Neutrophil (primary cell): Measurements from ENCODE around the gene NR4A2.

Source experiments
- H3K27ac ChIP-seq: fragments of 200-600 bp; sonication (generic); 2 replicates; pipeline ENCODE4 v1.5.1; 2016; ENCODE audit warnings: mild to moderate bottlenecking, moderate library complexity
- H3K27me3 ChIP-seq: fragments of 200-600 bp; sonication (generic); 2 replicates; pipeline ENCODE4 v1.6.0; 2016; ENCODE audit warnings: mild to moderate bottlenecking
- H3K36me3 ChIP-seq: fragments of 200-600 bp; sonication (generic); 2 replicates; pipeline ENCODE4 v1.5.1; 2017
- H3K4me1 ChIP-seq, 2 experiments: fragments of 200-600 bp in 1 of 2; sonication (generic) in 1 of 2; 1 replicate in 1 of 2; 2 replicates in 1 of 2; pipeline versions ENCODE4 v1.5.1 to v1.6.1; 2013 to 2016; ENCODE audit warnings: low read depth in 1 of 2, low read length in 1 of 2, mild to moderate bottlenecking in 1 of 2, moderate library complexity in 1 of 2; ENCODE audit not compliant: control insufficient read depth in 1 of 2, insufficient read depth in 1 of 2
- H3K4me3 ChIP-seq, 2 experiments: fragments of 200-600 bp in 1 of 2; sonication (generic) in 1 of 2; 1 replicate in 1 of 2; 2 replicates in 1 of 2; pipeline ENCODE4 v1.5.1; 2013 to 2016; ENCODE audit warnings: low read depth in 1 of 2, low read length in 1 of 2, mild to moderate bottlenecking in 1 of 2, moderate library complexity in 1 of 2
- H3K9me3 ChIP-seq: fragments of 200-600 bp; sonication (generic); 2 replicates; pipeline ENCODE4 v1.5.1; 2016
- TF ChIP-seq, protein P1 (sequence below): fragments of 200-600 bp; sonication (generic); IDR thresholded peaks from 2 replicates; pipeline ENCODE4 v1.5.1; 2016; ENCODE audit warnings: antibody characterized with exemption

NR4A2 gene

DNA sequence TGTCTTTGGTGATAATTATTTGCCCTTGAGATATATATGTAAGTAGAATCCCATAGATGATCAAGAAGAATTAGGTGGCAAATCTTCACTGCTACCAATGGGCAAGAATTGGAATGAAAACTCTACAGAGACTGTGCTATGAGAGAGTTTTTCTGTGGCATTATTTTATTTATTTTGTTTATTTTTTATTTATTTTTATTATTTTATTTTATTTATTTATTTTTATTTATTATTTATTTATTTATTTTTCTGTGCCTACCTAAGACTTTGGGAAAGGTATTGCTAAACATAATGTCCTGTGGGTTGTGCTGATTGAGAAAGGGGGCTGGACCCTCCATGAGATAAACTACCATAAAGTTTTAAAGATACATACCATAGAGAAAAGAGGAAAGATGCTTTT, 16.6 kb upstream of the NR4A2 start:
- Histone ChIP-seq H3K27me3 (peaks cover 10% of the 10 kb centered on the region), H3K4me1 (no peaks in the 10 kb centered on the region), H3K27ac (no peak overlapping the region), H3K4me3 (no peak overlapping the region), H3K9me3 (no peaks in the 10 kb centered on the region), H3K36me3 (no peaks in the 10 kb centered on the region)
- TF ChIP-seq, protein P1, sequence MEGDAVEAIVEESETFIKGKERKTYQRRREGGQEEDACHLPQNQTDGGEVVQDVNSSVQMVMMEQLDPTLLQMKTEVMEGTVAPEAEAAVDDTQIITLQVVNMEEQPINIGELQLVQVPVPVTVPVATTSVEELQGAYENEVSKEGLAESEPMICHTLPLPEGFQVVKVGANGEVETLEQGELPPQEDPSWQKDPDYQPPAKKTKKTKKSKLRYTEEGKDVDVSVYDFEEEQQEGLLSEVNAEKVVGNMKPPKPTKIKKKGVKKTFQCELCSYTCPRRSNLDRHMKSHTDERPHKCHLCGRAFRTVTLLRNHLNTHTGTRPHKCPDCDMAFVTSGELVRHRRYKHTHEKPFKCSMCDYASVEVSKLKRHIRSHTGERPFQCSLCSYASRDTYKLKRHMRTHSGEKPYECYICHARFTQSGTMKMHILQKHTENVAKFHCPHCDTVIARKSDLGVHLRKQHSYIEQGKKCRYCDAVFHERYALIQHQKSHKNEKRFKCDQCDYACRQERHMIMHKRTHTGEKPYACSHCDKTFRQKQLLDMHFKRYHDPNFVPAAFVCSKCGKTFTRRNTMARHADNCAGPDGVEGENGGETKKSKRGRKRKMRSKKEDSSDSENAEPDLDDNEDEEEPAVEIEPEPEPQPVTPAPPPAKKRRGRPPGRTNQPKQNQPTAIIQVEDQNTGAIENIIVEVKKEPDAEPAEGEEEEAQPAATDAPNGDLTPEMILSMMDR: no peak

DNA sequence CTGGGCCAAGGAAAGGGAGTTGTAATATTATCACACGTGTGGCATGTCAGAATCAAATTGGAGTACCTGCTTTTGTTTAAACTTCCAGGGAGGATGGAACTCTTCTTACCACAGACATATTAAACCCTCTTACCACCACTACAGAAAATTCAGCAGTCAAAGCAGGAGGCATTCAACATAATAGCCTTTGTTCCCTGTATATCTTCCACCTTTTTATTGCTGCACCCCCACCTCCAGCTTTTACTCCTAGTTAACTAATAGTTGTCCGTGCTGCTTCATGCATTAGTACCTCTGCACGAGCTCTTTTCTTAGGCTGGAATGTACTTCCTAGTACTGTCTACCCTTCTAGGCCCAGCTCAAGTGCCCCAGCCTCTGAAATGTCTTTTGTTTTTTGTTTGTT, 14.9 kb upstream of the NR4A2 start:
- H3K36me3 ChIP-seq: no peaks in the 10 kb centered on the region
- peaks cover 17% of the 10 kb centered on the region for H3K27me3 ChIP-seq
- H3K4me1 ChIP-seq: peaks cover 7 to 9% of the 10 kb centered on the region in 2 experiments
- H3K4me3 ChIP-seq: no peak overlapping the region
- TF ChIP-seq, protein P1: no peak
- H3K27ac ChIP-seq: no peak overlapping the region
- H3K9me3 ChIP-seq: no peaks in the 10 kb centered on the region

DNA sequence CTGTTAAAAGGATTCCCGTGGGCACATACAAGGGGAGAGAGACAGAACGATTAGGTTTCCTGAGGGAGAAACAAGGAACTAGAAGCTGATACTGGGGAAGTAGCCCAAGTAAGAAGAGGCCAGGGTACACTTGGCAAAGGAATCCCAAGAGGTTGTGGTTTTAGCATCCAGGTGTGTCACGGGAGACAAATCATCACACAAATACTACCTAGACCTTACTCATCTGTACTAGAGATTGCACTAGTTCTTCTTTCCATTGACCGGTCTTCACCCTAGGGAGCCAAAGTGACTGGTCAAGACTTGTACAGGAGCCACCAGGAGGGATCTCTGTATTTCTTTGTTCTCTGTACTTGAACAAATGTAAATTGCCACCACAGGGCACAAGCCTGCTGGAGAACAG, 14.2 kb upstream of the NR4A2 start:
- Histone ChIP-seq H3K9me3 (no peaks in the 10 kb centered on the region), H3K27ac (no peak overlapping the region), H3K27me3 (peaks cover 17% of the 10 kb centered on the region), H3K4me1 (peaks cover 7 to 9% of the 10 kb centered on the region in 2 experiments), H3K4me3 (no peak overlapping the region), H3K36me3 (no peaks in the 10 kb centered on the region)
- TF ChIP-seq, protein P1: no peak

DNA sequence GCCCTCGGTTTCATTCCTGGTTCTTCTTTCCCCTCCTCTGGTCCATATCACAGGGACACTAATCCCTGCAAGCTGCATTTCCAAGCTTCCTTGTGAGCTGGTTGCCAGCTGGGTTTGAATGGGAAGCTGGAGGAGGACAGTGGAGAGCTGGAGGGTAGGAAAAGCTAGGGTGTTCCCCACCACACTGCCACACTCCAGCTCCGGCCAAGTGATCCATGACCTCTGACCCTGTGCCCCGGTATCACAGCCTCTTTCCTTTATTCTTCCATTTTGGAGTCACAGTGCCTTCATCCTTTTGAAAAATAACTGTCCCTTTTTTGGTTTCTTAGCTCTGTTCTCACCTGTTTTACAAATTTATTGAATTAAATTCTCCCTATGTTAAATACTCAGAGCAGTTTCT, 13.1 kb upstream of the NR4A2 start:
- Histone ChIP-seq H3K9me3 (no peaks in the 10 kb centered on the region), H3K27me3 (peaks cover 17% of the 10 kb centered on the region), H3K27ac (no peak overlapping the region), H3K4me1 (peaks cover 15 to 18% of the 10 kb centered on the region in 2 experiments), H3K36me3 (no peaks in the 10 kb centered on the region), H3K4me3 (no peak overlapping the region)
- TF ChIP-seq, protein P1: no peak

DNA sequence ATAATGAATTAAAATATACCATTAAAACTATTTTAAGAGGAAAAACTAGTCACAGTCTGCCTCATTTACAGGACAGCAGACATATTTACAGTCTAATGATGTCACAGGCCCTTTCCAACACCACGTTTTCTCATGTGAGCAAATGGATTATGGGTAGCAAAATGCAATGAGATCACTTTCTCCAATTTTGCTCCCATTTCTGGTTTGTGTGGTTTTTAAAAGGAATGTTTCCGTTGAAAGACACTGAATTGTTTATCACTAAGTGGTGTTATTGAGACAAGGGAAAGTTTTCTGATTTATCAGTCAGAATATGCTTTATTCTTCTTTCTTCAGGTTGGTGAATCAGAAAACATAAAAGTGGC, 11.4 kb upstream of the NR4A2 start:
- H3K9me3 ChIP-seq: no peaks in the 10 kb centered on the region

More for the DNA sequence above, 11.4 kb upstream of the NR4A2 start:
- H3K27me3 ChIP-seq: peaks cover 17% of the 10 kb centered on the region
- peaks cover 18 to 22% of the 10 kb centered on the region in 2 experiments for H3K4me1 ChIP-seq
- H3K27ac ChIP-seq: no peak overlapping the region
- TF ChIP-seq, protein P1: no peak
- H3K36me3 ChIP-seq: no peaks in the 10 kb centered on the region
- no peak overlapping the region for H3K4me3 ChIP-seq
